Lung (tissue), 12 donors: ENCODE measurements around the gene TNFRSF1A. TPM values are rescaled to one million over a fixed set of nuclear protein-coding genes. Genes with fewer than 3 reads are reported as not detected.

Experiments used
- ATAC-seq: fragments of 200-7000 bp; cut with Tn5 transposase; one replicate; pipeline ENCODE4 v1.9.1; 2020; ENCODE audit warnings: moderate number of reproducible peaks; ENCODE audit not compliant: insufficient read depth, low FRiP score
- DNase-seq, 3 donors: peaks; one replicate each; pipeline ENCODE4 v3.0.0-alpha.2; 2013 to 2017
- H3K27ac ChIP-seq, 2 donors: one replicate each; pipeline ENCODE4 v1.5.1; 2013; ENCODE audit warnings: mild to moderate bottlenecking in 2 of 2, moderate library complexity in 2 of 2, control low read depth in 1 of 2, inconsistent platforms in 1 of 2, low read depth in 1 of 2, low read length in 1 of 2
- H3K27me3 ChIP-seq, 3 donors: one replicate each; pipeline ENCODE4 v1.5.1; 2013; ENCODE audit warnings: low read length in 2 of 3; ENCODE audit not compliant: control insufficient read depth in 3 of 3, insufficient read depth in 3 of 3
- H3K36me3 ChIP-seq, 4 donors: one replicate each; pipeline ENCODE4 v1.5.1; 2013; ENCODE audit warnings: low read length in 4 of 4, mild to moderate bottlenecking in 1 of 4, moderate library complexity in 1 of 4; ENCODE audit not compliant: control insufficient read depth in 4 of 4, insufficient read depth in 4 of 4
- H3K4me1 ChIP-seq, 5 donors: one replicate each; pipeline ENCODE4 v1.5.1; 2013; ENCODE audit warnings: low read length in 5 of 5, mild to moderate bottlenecking in 2 of 5, moderate library complexity in 1 of 5; ENCODE audit not compliant: control insufficient read depth in 5 of 5, insufficient read depth in 5 of 5
- H3K4me3 ChIP-seq: one replicate; pipeline ENCODE4 v1.5.1; 2013; ENCODE audit warnings: mild to moderate bottlenecking, control low read depth, moderate library complexity
- H3K9ac ChIP-seq, 2 donors: one replicate each; pipeline ENCODE4 v1.5.1; 2013; ENCODE audit warnings: low read length in 2 of 2, control low read depth in 1 of 2; ENCODE audit not compliant: insufficient read depth in 1 of 2
- H3K9me3 ChIP-seq, 4 donors: one replicate each; pipeline ENCODE4 v1.5.1; 2013; ENCODE audit warnings: low read length in 3 of 4, mild to moderate bottlenecking in 1 of 4, moderate library complexity in 1 of 4; ENCODE audit not compliant: control insufficient read depth in 4 of 4, insufficient read depth in 3 of 4
- CTCF ChIP-seq: IDR thresholded peaks from 2 replicates; pipeline ENCODE4 v1.5.1; 2012; ENCODE audit warnings: mild to moderate bottlenecking; ENCODE audit errors: control extremely low read depth, extremely low read depth
- WGBS, 2 donors: extraction: QIAGEN DNeasy Blood & Tissue Kit; methylation state at CpG; one replicate each; pipeline ENCODE4 v1.1.7; 2013; 5-methylcytosine and 5-hydroxymethylcytosine counted together
- polyA plus RNA-seq, 2 donors: library from polyadenylated mRNA; stranded (reverse); fragments of 200-250 nt; gene quantifications; one replicate each; pipeline ENCODE4 v1.2.1, GENCODE V29; 2013
- total RNA-seq, 2 donors: library from RNA; depleted of rRNA in 1 of 2; stranded (reverse); fragments of >200 nt in 1 of 2; gene quantifications; one replicate each; pipeline ENCODE4 v1.2.1, GENCODE V29; 2014 to 2021
- donor health status: control.
- donor health status: control.
- donor health status: Bipolar disorder and iron deficiency.
- donor health status: healthy.
- donor health status: DM: yes; HTN: yes; CAD: no.

Gene TNFRSF1A
- total and polyA plus RNA-seq, 4 donors: 81.6 to 184 (median 178) TPM

- H3K36me3 ChIP-seq: no peaks in the 10 kb centered on the region
- H3K27ac ChIP-seq: no peak overlapping the region
- peaks cover 0 to 3% (median 0%) of the 10 kb centered on the region in 3 donors for H3K27me3 ChIP-seq
- no peak for DNase-seq
- ATAC-seq: no peak
- H3K4me3 ChIP-seq: no peak overlapping the region
- no peaks in the 10 kb centered on the region for H3K4me1 ChIP-seq
- H3K9me3 ChIP-seq: no peaks in the 10 kb centered on the region
- WGBS, 2 donors: 92% methylated on average over 7 of the region's 7 CpGs
- no peak overlapping the region for H3K9ac ChIP-seq
- TF ChIP-seq CTCF: no peak
Observed at GRCh38 chr12:6301721-6302120, 40.2 kb downstream of the TNFRSF1A start.

GRCh38 chr12:6297170-6297569 lies 44.7 kb downstream of the TNFRSF1A start:
- peaks cover 0 to 3% (median 0%) of the 10 kb centered on the region in 3 donors for H3K27me3 ChIP-seq
- 93 to 96% methylated on average over 9 of the region's 10 CpGs for WGBS, 2 donors
- H3K4me1 ChIP-seq: peaks cover 0 to 7% (median 0%) of the 10 kb centered on the region in 5 donors
- no peaks in the 10 kb centered on the region for H3K9me3 ChIP-seq
- no peak for TF ChIP-seq CTCF
- no peak overlapping the region for H3K4me3 ChIP-seq
- no peak for DNase-seq
- ATAC-seq: no peak
- no peak overlapping the region for H3K9ac ChIP-seq
- no peak overlapping the region for H3K27ac ChIP-seq
- no peaks in the 10 kb centered on the region for H3K36me3 ChIP-seq

GRCh38 chr12:6295094-6295811 lies 46.6 kb downstream of the TNFRSF1A start:
- ATAC-seq (peak; percentile 58), DNase-seq (peak in 1 of 3 donors; percentile 46)
- TF ChIP-seq CTCF: no peak
- WGBS, 2 donors: 77 to 83% methylated on average over 5 of the region's 5 CpGs
- Histone ChIP-seq H3K9ac (no peak overlapping the region), H3K9me3 (no peaks in the 10 kb centered on the region), H3K27me3 (no peaks in the 10 kb centered on the region), H3K27ac (peak overlapping the region; percentile 28 to 84), H3K36me3 (no peaks in the 10 kb centered on the region), H3K4me1 (peaks cover 0 to 7% (median 0%) of the 10 kb centered on the region in 5 donors), H3K4me3 (no peak overlapping the region)
